ENCODE measurements around the gene KLF15.

The KLF15 gene

GRCh38 chr3:126373682-126374601 is 16.7 kb upstream of the KLF15 start:
- ChIA-PET CTCF (no interaction called here), POLR2A (no interaction called here)
- Histone ChIP-seq H3K27ac (ENCODE audit: extremely low read depth, low read depth, low read length) (no peak overlapping the region), H3K9me3 (ENCODE audit: control insufficient read depth, insufficient read depth, low read depth, low read length) (no peaks in the 10 kb centered on the region), H3K4me3 (ENCODE audit: low read depth, low read length) (no peak overlapping the region), H3K4me1 (ENCODE audit: control insufficient read depth, insufficient read depth, low read length) (no peaks in the 10 kb centered on the region), H3K36me3 (ENCODE audit: control insufficient read depth in 2 of 2, insufficient read depth in 1 of 2, low read length in 2 of 2) (no peaks in the 10 kb centered on the region)
- TF ChIP-seq ZNF596 (tag by site-specific recombination; IDR thresholded peaks at IDR 0.05) (no peak), ZNF664 (tag by site-specific recombination; IDR thresholded peaks at IDR 0.05) (no peak), ZNF292 (tag by site-specific recombination; IDR thresholded peaks at IDR 0.05; ENCODE audit: borderline replicate concordance, low read depth) (no peak), ZNF707 (tag by site-specific recombination; IDR thresholded peaks at IDR 0.05) (no peak), ZNF580 (tag by site-specific recombination; IDR thresholded peaks at IDR 0.05) (no peak), KLF16 (tag by site-specific recombination; IDR thresholded peaks at IDR 0.05) (no peak), FEZF1 (tag by site-specific recombination; IDR thresholded peaks at IDR 0.05) (no peak), ZNF146 (tag by site-specific recombination; IDR thresholded peaks at IDR 0.05) (no peak), ZNF121 (tag by site-specific recombination; IDR thresholded peaks at IDR 0.05) (no peak), ZNF670 (tag by site-specific recombination; IDR thresholded peaks at IDR 0.05; ENCODE audit: low read depth) (no peak), KLF17 (tag by site-specific recombination; IDR thresholded peaks at IDR 0.05) (no peak)

GRCh38 chr3:126373146-126373613 is 16.0 kb upstream of the KLF15 start:
- Histone ChIP-seq H3K27ac (ENCODE audit: extremely low read depth, low read depth, low read length) (no peak overlapping the region), H3K9me3 (ENCODE audit: control insufficient read depth, insufficient read depth, low read depth, low read length) (no peaks in the 10 kb centered on the region), H3K4me3 (ENCODE audit: low read depth, low read length) (no peak overlapping the region), H3K4me1 (ENCODE audit: control insufficient read depth, insufficient read depth, low read length) (no peaks in the 10 kb centered on the region), H3K36me3 (ENCODE audit: control insufficient read depth in 2 of 2, insufficient read depth in 1 of 2, low read length in 2 of 2) (no peaks in the 10 kb centered on the region)
- no peak for TF ChIP-seq TCF7L2 (IDR thresholded peaks at IDR 0.05; ENCODE audit: borderline replicate concordance, low read depth, low read length)
- TF ChIP-seq ZNF114 (tag by site-specific recombination; IDR thresholded peaks at IDR 0.05): no peak
- no peak for TF ChIP-seq ZBTB48 (tag by site-specific recombination; IDR thresholded peaks at IDR 0.05)
- TF ChIP-seq YY1 (tag by site-specific recombination; IDR thresholded peaks at IDR 0.05): no peak
- TF ChIP-seq ZNF391 (tag by site-specific recombination; IDR thresholded peaks at IDR 0.05; ENCODE audit: borderline replicate concordance, low read depth): no peak
- no peak for TF ChIP-seq ZNF335 (tag by site-specific recombination; conservative IDR thresholded peaks at IDR 0.05)
- TF ChIP-seq ZNF670 (tag by site-specific recombination; IDR thresholded peaks at IDR 0.05; ENCODE audit: low read depth): no peak
- no peak for TF ChIP-seq ZNF701 (tag by site-specific recombination; IDR thresholded peaks at IDR 0.05)
- TF ChIP-seq ZEB2 (tag by site-specific recombination; IDR thresholded peaks at IDR 0.05): no peak
- no peak for TF ChIP-seq ZNF621 (tag by site-specific recombination; IDR thresholded peaks at IDR 0.05)
- no peak for TF ChIP-seq ZNF174 (tag by site-specific recombination; IDR thresholded peaks at IDR 0.05)
- no peak for TF ChIP-seq GFI1B (tag by site-specific recombination; IDR thresholded peaks at IDR 0.05)
- TF ChIP-seq PRDM10 (tag by site-specific recombination; IDR thresholded peaks at IDR 0.05): no peak
- no peak for TF ChIP-seq ELK4 (IDR thresholded peaks at IDR 0.05; ENCODE audit: borderline replicate concordance, low read depth, low read length)
- TF ChIP-seq ZNF132 (tag by site-specific recombination; IDR thresholded peaks at IDR 0.05; ENCODE audit: borderline replicate concordance): no peak
- no peak for TF ChIP-seq ZNF501 (tag by site-specific recombination; IDR thresholded peaks at IDR 0.05)
- no peak for TF ChIP-seq WT1 (tag by site-specific recombination; IDR thresholded peaks at IDR 0.05)
- TF ChIP-seq ZNF175 (tag by site-specific recombination; IDR thresholded peaks at IDR 0.05): no peak
- no peak for TF ChIP-seq ZNF776 (tag by site-specific recombination; IDR thresholded peaks at IDR 0.05; ENCODE audit: borderline replicate concordance)
- POLR2A ChIA-PET: no interaction called here
- CTCF ChIA-PET: no interaction called here
